Right atrium auricular region (tissue), 2 donors: ENCODE measurements around the gene ARRDC2. TPM values are rescaled to one million over a fixed set of nuclear protein-coding genes. Genes with fewer than 3 reads are reported as not detected.
"Not testable (repeated sequence)": the region's sequence is repeated elsewhere in the genome, so short reads cannot be mapped to it uniquely, and the experiment has no call there.

Experiments used
- DNase-seq: peaks from one replicate; pipeline ENCODE4 v3.0.0-alpha.2; 2019; ENCODE audit warnings: low spot score
- H3K27ac ChIP-seq, 2 donors: fragments of 200-600 bp; sonication (generic); 1 replicate in 1 of 2; 2 replicates in 1 of 2; pipeline ENCODE4 v1.5.1; 2016 to 2019
- H3K27me3 ChIP-seq, 2 donors: fragments of 200-600 bp; sonication (generic); one replicate each; pipeline versions ENCODE4 v1.5.1 to v1.6.0; 2017 to 2019
- H3K36me3 ChIP-seq: fragments of 200-600 bp; sonication (generic); one replicate; pipeline ENCODE4 v1.5.1; 2016
- H3K4me1 ChIP-seq, 2 donors: fragments of 200-600 bp; sonication (generic); one replicate each; pipeline versions ENCODE4 v1.5.1 to v1.6.0; 2017 to 2019
- H3K4me3 ChIP-seq, 2 donors: fragments of 200-600 bp; sonication (generic); 1 replicate in 1 of 2; 2 replicates in 1 of 2; pipeline ENCODE4 v1.5.1; 2017 to 2019; ENCODE audit warnings: mild to moderate bottlenecking in 1 of 2, moderate library complexity in 1 of 2
- H3K9me3 ChIP-seq, 2 donors: fragments of 200-600 bp; sonication (generic); one replicate each; pipeline ENCODE4 v1.5.1; 2019
- total RNA-seq, 2 donors: library from RNA; depleted of rRNA; stranded (reverse); fragments of >200 nt; gene quantifications; one replicate each; pipeline ENCODE4 v1.1.0, GENCODE V29; 2016
- TF ChIP-seq, protein P1 (sequence below), 2 donors: fragments of 200-600 bp; sonication (generic); IDR thresholded peaks; one replicate each; pipeline ENCODE4 v1.5.1; 2019; ENCODE audit warnings: antibody characterized with exemption in 2 of 2

ARRDC2 gene
- total RNA-seq, 2 donors from 2014 or later, result 26.7 to 42.4 TPM

DNA sequence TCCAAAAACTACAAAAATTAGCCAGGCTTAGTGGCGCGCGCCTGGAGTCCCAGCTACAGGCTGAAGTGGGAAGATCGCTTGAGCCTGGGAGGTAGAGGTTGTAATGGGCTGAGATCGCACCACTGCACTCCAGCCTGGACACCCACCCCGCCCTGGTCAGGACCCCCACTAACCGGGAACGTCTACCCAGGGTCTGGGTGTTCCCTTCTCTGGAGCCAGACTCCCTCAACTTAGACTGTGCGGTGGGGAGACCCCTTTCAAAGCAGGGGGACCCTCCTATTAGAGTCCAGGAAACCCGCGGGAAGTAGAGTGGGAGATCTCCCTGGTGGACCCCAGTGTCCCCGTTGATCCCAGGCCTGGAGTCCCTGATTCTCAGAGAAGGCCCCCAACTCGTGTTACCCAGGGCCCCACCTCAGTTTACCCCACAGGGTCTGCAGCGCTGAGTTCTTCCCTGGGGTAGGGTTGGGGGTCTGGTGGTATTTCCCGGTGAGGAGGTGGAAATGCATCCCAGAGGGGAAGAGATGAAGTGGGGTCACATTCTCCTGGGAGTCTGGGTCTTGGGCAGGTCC, 6.1 kb upstream of the ARRDC2 start:
- DNase-seq, result no peak
- TF ChIP-seq, protein P1, sequence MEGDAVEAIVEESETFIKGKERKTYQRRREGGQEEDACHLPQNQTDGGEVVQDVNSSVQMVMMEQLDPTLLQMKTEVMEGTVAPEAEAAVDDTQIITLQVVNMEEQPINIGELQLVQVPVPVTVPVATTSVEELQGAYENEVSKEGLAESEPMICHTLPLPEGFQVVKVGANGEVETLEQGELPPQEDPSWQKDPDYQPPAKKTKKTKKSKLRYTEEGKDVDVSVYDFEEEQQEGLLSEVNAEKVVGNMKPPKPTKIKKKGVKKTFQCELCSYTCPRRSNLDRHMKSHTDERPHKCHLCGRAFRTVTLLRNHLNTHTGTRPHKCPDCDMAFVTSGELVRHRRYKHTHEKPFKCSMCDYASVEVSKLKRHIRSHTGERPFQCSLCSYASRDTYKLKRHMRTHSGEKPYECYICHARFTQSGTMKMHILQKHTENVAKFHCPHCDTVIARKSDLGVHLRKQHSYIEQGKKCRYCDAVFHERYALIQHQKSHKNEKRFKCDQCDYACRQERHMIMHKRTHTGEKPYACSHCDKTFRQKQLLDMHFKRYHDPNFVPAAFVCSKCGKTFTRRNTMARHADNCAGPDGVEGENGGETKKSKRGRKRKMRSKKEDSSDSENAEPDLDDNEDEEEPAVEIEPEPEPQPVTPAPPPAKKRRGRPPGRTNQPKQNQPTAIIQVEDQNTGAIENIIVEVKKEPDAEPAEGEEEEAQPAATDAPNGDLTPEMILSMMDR (IDR thresholded peaks at IDR 0.05), result no peak
- Histone ChIP-seq H3K4me3 (peak overlapping the region; percentile 45 to 75), H3K36me3 (no peaks in the 10 kb centered on the region), H3K27ac (peak overlapping the region; percentile 84 to 89), H3K27me3 (no peaks in the 10 kb centered on the region), H3K4me1 (peaks cover 0 to 20% of the 10 kb centered on the region in 2 donors), H3K9me3 (no peaks in the 10 kb centered on the region)

DNA sequence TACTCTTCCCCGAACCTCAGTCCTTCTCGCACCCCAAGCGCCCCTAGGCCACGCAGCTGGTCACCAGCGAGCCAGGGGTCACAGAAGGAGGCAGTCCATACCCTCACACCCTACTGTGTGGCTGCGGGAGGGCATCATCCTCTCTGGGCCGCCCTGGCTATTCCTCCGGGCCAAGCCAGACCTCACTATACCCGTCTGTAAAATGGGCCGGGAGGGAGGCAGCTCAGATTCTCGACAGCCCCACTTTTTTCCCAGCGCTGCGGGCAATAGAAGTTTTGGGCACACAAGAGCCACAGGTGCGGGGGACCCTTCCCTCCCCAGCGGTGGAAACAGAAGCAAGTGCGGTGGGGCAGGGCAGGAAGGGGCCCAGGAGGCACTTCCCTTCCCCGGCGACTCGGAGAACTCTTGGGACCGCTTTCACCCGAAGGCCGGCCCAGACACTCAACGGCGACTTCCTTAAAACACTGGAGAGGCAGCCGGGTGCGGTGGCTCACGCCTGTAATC, 5.6 kb upstream of the ARRDC2 start:
- Histone ChIP-seq H3K36me3 (no peaks in the 10 kb centered on the region), H3K4me3 (peak overlapping the region; percentile 45 to 75), H3K27ac (peak overlapping the region; percentile 84 to 89), H3K9me3 (no peaks in the 10 kb centered on the region), H3K27me3 (no peaks in the 10 kb centered on the region), H3K4me1 (peaks cover 0 to 20% of the 10 kb centered on the region in 2 donors)
- DNase-seq, result no peak
- TF ChIP-seq, protein P1 (IDR thresholded peaks at IDR 0.05), result no peak

DNA sequence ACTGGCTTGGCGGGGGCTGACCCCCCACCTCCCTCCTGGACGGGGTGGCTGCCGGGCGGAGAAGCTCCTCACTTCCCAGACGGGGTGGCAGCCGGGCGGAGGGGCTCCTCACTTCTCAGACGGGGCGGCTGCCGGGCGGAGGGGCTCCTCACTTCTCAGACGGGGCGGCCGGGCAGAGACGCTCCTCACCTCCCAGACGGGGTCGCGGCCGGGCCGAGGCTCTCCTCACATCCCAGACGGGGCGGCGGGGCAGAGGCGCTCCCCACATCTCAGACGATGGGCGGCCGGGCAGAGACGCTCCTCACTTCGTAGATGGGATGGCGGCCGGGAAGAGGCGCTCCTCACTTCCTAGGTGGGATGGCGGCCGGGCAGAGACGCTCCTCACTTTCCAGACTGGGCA, 2.2 kb upstream of the ARRDC2 start:
- H3K27ac ChIP-seq, DNase-seq, H3K4me3 ChIP-seq, H3K27me3 ChIP-seq, H3K9me3 ChIP-seq: not testable (repeated sequence)
- Histone ChIP-seq H3K36me3 (peaks cover 24% of the 10 kb centered on the region), H3K4me1 (peaks cover 0 to 39% of the 10 kb centered on the region in 2 donors)

DNA sequence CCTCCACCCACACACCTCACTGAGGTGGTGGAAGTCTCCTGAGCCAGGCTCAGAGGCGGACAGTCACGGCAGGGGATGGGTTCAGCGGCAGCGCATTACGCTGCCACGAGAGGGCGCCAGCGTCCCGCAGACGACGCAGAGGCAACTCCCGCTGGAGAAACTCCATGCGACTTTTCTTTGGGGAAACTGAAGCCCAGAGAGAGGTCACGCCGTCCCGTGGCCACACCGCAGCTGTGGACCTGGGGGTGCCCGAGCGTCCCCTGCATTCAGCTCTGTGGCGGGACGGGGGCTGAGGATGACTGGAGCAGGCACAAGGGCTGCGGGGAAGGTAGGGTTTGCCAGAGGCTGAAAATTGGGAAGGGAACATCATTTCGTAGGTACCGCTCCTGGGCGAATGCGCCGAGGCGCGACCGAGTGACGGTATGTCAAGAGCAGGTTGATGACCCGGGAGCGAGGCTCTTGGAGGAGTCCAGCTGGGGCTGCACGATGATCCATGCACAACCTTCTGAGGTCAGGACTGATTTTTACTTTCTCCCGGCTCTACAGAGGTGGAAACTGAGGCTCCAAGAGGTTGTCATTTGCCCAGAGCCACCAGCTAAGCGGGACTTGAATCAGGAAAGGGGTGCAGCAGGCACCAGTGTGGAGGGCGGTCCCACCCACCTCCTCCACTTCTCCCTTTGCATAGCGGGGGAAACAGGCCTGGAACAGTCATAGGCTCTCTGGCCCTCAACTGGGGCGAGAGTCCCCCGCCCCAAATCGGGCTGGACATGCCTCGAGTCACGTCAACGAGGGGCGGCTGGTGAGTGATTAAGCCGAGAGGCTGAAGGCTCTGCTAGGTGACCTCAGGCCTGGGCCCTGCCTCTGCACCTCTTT, 690 bp upstream of the ARRDC2 start:
- no peaks in the 10 kb centered on the region for H3K27me3 ChIP-seq
- TF ChIP-seq, protein P1 (IDR thresholded peaks at IDR 0.05), result peak; percentile 92 to 99
- H3K4me3 ChIP-seq, result peak overlapping the region; percentile 42 to 67
- H3K9me3 ChIP-seq, result no peaks in the 10 kb centered on the region
- peaks cover 38% of the 10 kb centered on the region for H3K36me3 ChIP-seq
- peak overlapping the region; percentile 90 to 92 for H3K27ac ChIP-seq
- DNase-seq, result peak; percentile 85
- peaks cover 0 to 34% of the 10 kb centered on the region in 2 donors for H3K4me1 ChIP-seq

DNA sequence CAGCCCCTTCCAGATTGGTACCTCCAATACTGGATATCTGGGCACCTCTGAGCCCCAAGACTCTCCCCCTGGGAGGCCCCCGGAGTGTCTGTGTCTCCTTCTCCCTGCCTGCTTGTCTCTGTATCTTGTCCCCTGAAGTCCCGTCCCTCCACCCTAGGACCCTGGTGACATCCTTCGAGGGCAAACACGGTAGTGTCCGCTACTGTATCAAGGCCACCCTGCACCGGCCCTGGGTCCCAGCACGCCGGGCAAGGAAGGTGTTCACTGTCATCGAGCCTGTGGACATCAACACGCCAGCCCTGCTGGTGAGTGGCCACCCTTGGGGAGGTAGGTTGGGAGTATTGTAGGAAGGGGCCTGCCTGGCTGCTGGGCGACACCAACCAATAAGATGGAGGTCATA, 844 bp downstream of the ARRDC2 start:
- no peak for DNase-seq
- H3K9me3 ChIP-seq, result no peaks in the 10 kb centered on the region
- peaks cover 53% of the 10 kb centered on the region for H3K36me3 ChIP-seq
- no peaks in the 10 kb centered on the region for H3K27me3 ChIP-seq
- peak overlapping the region; percentile 90 to 92 for H3K27ac ChIP-seq
- TF ChIP-seq, protein P1 (IDR thresholded peaks at IDR 0.05), result no peak
- H3K4me3 ChIP-seq, result peak overlapping the region; percentile 42 to 67
- peaks cover 0 to 46% of the 10 kb centered on the region in 2 donors for H3K4me1 ChIP-seq

DNA sequence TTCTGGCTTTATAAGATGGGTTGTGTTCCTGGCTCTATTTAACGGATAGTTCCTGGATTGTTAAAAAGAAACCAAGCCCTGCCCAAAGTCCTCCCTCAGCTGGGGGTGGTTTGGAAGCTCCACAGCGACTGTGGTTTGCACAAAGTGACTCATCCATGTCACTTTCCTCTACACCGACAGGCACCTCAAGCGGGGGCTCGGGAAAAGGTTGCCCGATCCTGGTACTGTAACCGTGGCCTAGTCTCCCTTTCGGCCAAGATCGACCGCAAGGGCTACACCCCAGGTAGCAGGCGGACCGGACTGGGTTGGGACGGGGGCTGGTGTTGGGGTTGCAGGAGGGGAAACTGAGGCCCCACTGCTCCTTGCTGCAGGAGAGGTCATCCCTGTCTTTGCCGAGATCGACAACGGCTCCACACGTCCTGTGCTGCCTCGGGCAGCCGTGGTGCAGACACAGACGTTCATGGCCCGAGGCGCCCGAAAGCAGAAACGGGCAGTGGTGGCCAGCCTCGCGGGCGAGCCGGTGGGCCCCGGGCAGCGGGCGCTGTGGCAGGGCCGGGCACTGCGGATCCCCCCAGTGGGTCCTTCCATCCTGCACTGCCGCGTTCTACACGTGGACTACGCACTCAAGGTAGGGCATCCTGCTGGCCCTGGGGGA, 1.6 kb downstream of the ARRDC2 start:
- Histone ChIP-seq H3K4me3 (peak overlapping the region; percentile 42 to 67), H3K27me3 (no peaks in the 10 kb centered on the region), H3K4me1 (peaks cover 0 to 51% of the 10 kb centered on the region in 2 donors), H3K27ac (peak overlapping the region; percentile 90 to 92), H3K36me3 (peaks cover 57% of the 10 kb centered on the region), H3K9me3 (no peaks in the 10 kb centered on the region)
- TF ChIP-seq, protein P1 (IDR thresholded peaks at IDR 0.05), result no peak
- no peak for DNase-seq
